CD14-positive monocyte (primary cell): Measurements from ENCODE around the gene TAF7. TPM values are rescaled to one million over a fixed set of nuclear protein-coding genes. Genes with fewer than 3 reads are reported as not detected.

ENCODE experiments used
- DNase-seq, 3 donors: peaks; one replicate each; pipeline ENCODE4 v3.0.0-alpha.2; 2011 to 2022
- H2AFZ ChIP-seq: 2 replicates; pipeline ENCODE4 v1.6.0; 2012; ENCODE audit warnings: mild to moderate bottlenecking, low read depth, low read length, inconsistent platforms; ENCODE audit not compliant: insufficient read depth, poor library complexity, severe bottlenecking
- H3K27ac ChIP-seq, 2 donors: 1 replicate in 1 of 2; 2 replicates in 1 of 2; pipeline ENCODE4 v1.5.1; 2012 to 2013; ENCODE audit warnings: low read length in 2 of 2, control low read depth in 1 of 2, inconsistent platforms in 1 of 2, low read depth in 1 of 2, mild to moderate bottlenecking in 1 of 2
- H3K27me3 ChIP-seq, 2 donors: one replicate each; pipeline versions ENCODE4 v1.6.0 to v1.6.1; 2011 to 2013; ENCODE audit warnings: low read length in 2 of 2; ENCODE audit not compliant: control insufficient read depth in 2 of 2, insufficient read depth in 2 of 2
- H3K36me3 ChIP-seq, 2 donors: replicated peaks in 1 of 2; 1 replicate in 1 of 2; 2 replicates in 1 of 2; pipeline versions ENCODE4 v1.5.1 to v1.6.1; 2012 to 2013; ENCODE audit warnings: low read length in 2 of 2, control low read depth in 1 of 2, inconsistent platforms in 1 of 2, mild to moderate bottlenecking in 1 of 2; ENCODE audit not compliant: insufficient read depth in 2 of 2, control insufficient read depth in 1 of 2
- H3K4me1 ChIP-seq, 2 donors: 1 replicate in 1 of 2; 2 replicates in 1 of 2; pipeline versions ENCODE4 v1.5.1 to v1.6.1; 2012 to 2013; ENCODE audit warnings: low read length in 2 of 2, control low read depth in 1 of 2, inconsistent platforms in 1 of 2, mild to moderate bottlenecking in 1 of 2, moderate library complexity in 1 of 2; ENCODE audit not compliant: insufficient read depth in 2 of 2, control insufficient read depth in 1 of 2
- H3K4me2 ChIP-seq: replicated peaks from 2 replicates; pipeline ENCODE3; 2012; ENCODE audit warnings: low read length, moderate library complexity, mild to moderate bottlenecking; ENCODE audit not compliant: poor library complexity, severe bottlenecking; ENCODE audit errors: extremely low read depth
- H3K4me3 ChIP-seq, 3 experiments: fragments of 200-600 bp in 1 of 3; sonication (generic) in 1 of 3; replicated peaks in 1 of 3; 1 replicate in 2 of 3; 2 replicates in 1 of 3; pipeline ENCODE4 v1.5.1; 2011 to 2013; ENCODE audit warnings: low read length in 3 of 3, mild to moderate bottlenecking in 3 of 3, control low read depth in 2 of 3, low read depth in 2 of 3, inconsistent platforms in 1 of 3, moderate library complexity in 1 of 3
- H3K79me2 ChIP-seq: 2 replicates; pipeline ENCODE4 v1.6.0; 2012; ENCODE audit warnings: mild to moderate bottlenecking, control low read depth, inconsistent platforms, low read length, moderate library complexity; ENCODE audit not compliant: insufficient read depth
- H3K9ac ChIP-seq: 2 replicates; pipeline ENCODE4 v1.6.0; 2017; ENCODE audit warnings: low read length, mild to moderate bottlenecking; ENCODE audit not compliant: insufficient read depth, poor library complexity, severe bottlenecking
- H3K9me3 ChIP-seq, 2 donors: replicated peaks in 1 of 2; 1 replicate in 1 of 2; 2 replicates in 1 of 2; pipeline versions ENCODE4 v1.5.1 to v1.6.1; 2012 to 2013; ENCODE audit warnings: low read length in 2 of 2, control low read depth in 1 of 2; ENCODE audit not compliant: control insufficient read depth in 1 of 2, insufficient read depth in 1 of 2
- H4K20me1 ChIP-seq: 2 replicates; pipeline ENCODE4 v1.6.0; 2012; ENCODE audit warnings: mild to moderate bottlenecking, low read length, control low read depth, moderate library complexity; ENCODE audit not compliant: insufficient read depth
- H3K27ac Mint-ChIP-seq, 7 donors: one replicate each; pipeline ENCODE4 v1.8.0; 2020; ENCODE audit warnings: mild to moderate bottlenecking in 7 of 7, mixed read lengths in 7 of 7, moderate library complexity in 6 of 7, inconsistent platforms in 2 of 7
- H3K27me3 Mint-ChIP-seq, 3 donors: one replicate each; pipeline ENCODE4 v1.8.0; 2021 to 2022; ENCODE audit warnings: low read depth in 3 of 3, mild to moderate bottlenecking in 3 of 3, mixed read lengths in 3 of 3, moderate library complexity in 3 of 3, inconsistent platforms in 1 of 3
- H3K36me3 Mint-ChIP-seq, 2 donors: one replicate each; pipeline ENCODE4 v1.8.0; 2020; ENCODE audit warnings: mixed read lengths in 2 of 2, inconsistent platforms in 1 of 2, mild to moderate bottlenecking in 1 of 2
- H3K4me1 Mint-ChIP-seq: one replicate; pipeline ENCODE4 v1.8.0; 2020; ENCODE audit warnings: mild to moderate bottlenecking, mixed read lengths
- H3K4me3 Mint-ChIP-seq, 2 donors: one replicate each; pipeline ENCODE4 v1.8.0; 2020; ENCODE audit warnings: mild to moderate bottlenecking in 2 of 2, mixed read lengths in 2 of 2, moderate library complexity in 1 of 2
- H3K9me3 Mint-ChIP-seq, 7 donors: one replicate each; pipeline ENCODE4 v1.8.0; 2020 to 2022; ENCODE audit warnings: mixed read lengths in 7 of 7, mild to moderate bottlenecking in 6 of 7, moderate library complexity in 6 of 7, inconsistent platforms in 2 of 7
- WGBS: methylation state at CpG from one replicate; pipeline ENCODE4 v1.1.5; 2013; ENCODE audit warnings: missing lambda C conversion rate; ENCODE audit not compliant: insufficient coverage; 5-methylcytosine and 5-hydroxymethylcytosine counted together
- intact Hi-C, 2 donors: fragments of 100-400 bp; cut with micrococcal nuclease; formaldehyde crosslinking; loops; one replicate each; pipeline versions ENCODE4 v1.15.0 to v1.15.1; 2023
- polyA plus RNA-seq, 3 donors: library from polyadenylated mRNA; depleted of rRNA in 1 of 3; unstranded in 2 of 3; stranded (reverse) in 1 of 3; fragments of 300-500 nt in 2 of 3; fragments of >200 nt in 1 of 3; fragmentation: Illumina TruSeq in 2 of 3; gene quantifications; 1 replicate in 2 of 3; 2 replicates in 1 of 3; pipeline ENCODE4 v1.2.3, GENCODE V29; 2012 to 2021
- TF ChIP-seq, protein P1 (sequence below): fragments of 200-600 bp; IDR thresholded peaks from one replicate; pipeline ENCODE4 v1.8.0; 2022; ENCODE audit warnings: antibody characterized with exemption, mild to moderate bottlenecking

Gene TAF7
- polyA plus RNA-seq, 3 donors = 11.8 to 57.5 (median 52.7) TPM

DNA sequence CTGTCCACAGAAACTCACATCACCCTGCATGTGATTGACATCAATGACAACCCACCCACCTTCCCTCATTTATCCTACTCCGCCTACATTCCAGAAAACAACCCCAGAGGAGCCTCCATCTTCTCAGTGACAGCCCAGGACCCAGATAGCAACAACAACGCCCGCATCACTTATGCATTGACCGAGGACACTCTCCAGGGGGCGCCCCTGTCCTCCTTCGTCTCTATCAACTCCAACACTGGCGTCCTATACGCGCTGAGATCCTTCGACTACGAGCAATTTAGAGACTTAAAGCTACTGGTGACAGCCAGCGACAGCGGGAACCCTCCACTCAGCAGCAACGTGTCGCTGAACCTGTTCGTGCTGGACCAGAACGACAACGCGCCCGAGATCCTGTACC lies 24.7 kb upstream of the TAF7 start:
- Histone ChIP-seq H2AFZ (no peak overlapping the region), H3K9ac (no peak overlapping the region), H3K4me2 (no peak overlapping the region), H4K20me1 (no peaks in the 10 kb centered on the region), H3K4me3 (no peak overlapping the region), H3K9me3 (peaks cover 42 to 67% of the 10 kb centered on the region in 2 donors), H3K27ac (no peak overlapping the region), H3K4me1 (no peaks in the 10 kb centered on the region), H3K79me2 (no peaks in the 10 kb centered on the region), H3K27me3 (peaks cover 5 to 42% of the 10 kb centered on the region in 2 donors), H3K36me3 (no peaks in the 10 kb centered on the region)
- TF ChIP-seq, protein P1, sequence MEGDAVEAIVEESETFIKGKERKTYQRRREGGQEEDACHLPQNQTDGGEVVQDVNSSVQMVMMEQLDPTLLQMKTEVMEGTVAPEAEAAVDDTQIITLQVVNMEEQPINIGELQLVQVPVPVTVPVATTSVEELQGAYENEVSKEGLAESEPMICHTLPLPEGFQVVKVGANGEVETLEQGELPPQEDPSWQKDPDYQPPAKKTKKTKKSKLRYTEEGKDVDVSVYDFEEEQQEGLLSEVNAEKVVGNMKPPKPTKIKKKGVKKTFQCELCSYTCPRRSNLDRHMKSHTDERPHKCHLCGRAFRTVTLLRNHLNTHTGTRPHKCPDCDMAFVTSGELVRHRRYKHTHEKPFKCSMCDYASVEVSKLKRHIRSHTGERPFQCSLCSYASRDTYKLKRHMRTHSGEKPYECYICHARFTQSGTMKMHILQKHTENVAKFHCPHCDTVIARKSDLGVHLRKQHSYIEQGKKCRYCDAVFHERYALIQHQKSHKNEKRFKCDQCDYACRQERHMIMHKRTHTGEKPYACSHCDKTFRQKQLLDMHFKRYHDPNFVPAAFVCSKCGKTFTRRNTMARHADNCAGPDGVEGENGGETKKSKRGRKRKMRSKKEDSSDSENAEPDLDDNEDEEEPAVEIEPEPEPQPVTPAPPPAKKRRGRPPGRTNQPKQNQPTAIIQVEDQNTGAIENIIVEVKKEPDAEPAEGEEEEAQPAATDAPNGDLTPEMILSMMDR = no peak
- DNase-seq = no peak
- intact Hi-C loops = no loop called here
- H3K4me1 Mint-ChIP-seq = peaks cover 2% of the 10 kb centered on the region
- no peak overlapping the region for H3K27ac Mint-ChIP-seq
- WGBS = 38% methylated on average over 20 of the region's 20 CpGs
- peaks cover 39 to 77% (median 71%) of the 10 kb centered on the region in 7 donors for H3K9me3 Mint-ChIP-seq
- H3K27me3 Mint-ChIP-seq = peaks cover 24 to 58% (median 49%) of the 10 kb centered on the region in 3 donors
- H3K36me3 Mint-ChIP-seq = peaks cover 5 to 11% of the 10 kb centered on the region in 2 donors
- peak overlapping the region in 1 of 2 donors; percentile 23 for H3K4me3 Mint-ChIP-seq

DNA sequence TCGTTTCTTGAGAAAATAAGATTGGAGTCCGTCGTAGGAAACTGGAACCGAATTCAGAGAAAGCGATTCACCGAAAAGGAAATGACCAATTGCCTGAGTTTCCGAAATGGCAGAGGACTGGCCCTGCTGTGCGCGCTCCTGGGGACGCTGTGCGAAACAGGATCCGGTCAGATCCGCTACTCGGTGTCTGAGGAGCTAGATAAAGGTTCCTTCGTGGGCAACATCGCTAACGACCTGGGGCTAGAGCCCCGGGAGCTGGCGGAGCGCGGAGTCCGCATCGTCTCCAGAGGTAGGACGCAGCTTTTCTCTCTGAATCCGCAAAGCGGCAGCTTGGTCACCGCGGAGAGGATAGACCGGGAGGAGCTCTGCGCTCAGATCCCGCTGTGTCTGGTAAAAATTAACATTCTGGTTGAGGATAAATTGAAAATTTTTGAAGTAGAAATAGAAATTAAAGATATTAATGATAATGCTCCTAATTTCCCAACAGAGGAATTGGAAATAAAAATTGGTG lies 23.4 kb upstream of the TAF7 start:
- Histone ChIP-seq H2AFZ (no peak overlapping the region), H3K27me3 (peaks cover 4 to 48% of the 10 kb centered on the region in 2 donors), H3K79me2 (no peaks in the 10 kb centered on the region), H3K4me2 (peak overlapping the region; percentile 22), H3K9ac (no peak overlapping the region), H3K4me1 (no peaks in the 10 kb centered on the region), H3K36me3 (no peaks in the 10 kb centered on the region), H3K4me3 (no peak overlapping the region), H3K27ac (no peak overlapping the region), H4K20me1 (no peaks in the 10 kb centered on the region), H3K9me3 (peaks cover 47 to 72% of the 10 kb centered on the region in 2 donors)
- H3K27me3 Mint-ChIP-seq = peaks cover 31 to 64% (median 53%) of the 10 kb centered on the region in 3 donors
- TF ChIP-seq, protein P1 = peak; percentile 10
- H3K4me3 Mint-ChIP-seq = peak overlapping the region; percentile 37 to 66
- DNase-seq = no peak
- WGBS = 34% methylated on average over 26 of the region's 31 CpGs
- peaks cover 2% of the 10 kb centered on the region for H3K4me1 Mint-ChIP-seq
- H3K27ac Mint-ChIP-seq = peak overlapping the region in 1 of 7 donors; percentile 28
- H3K36me3 Mint-ChIP-seq = peaks cover 4 to 11% of the 10 kb centered on the region in 2 donors
- peaks cover 44 to 81% (median 74%) of the 10 kb centered on the region in 7 donors for H3K9me3 Mint-ChIP-seq
- intact Hi-C loops = no loop called here
